ENCODE measurements around the gene TMEM132D. TPM values are rescaled to one million over a fixed set of nuclear protein-coding genes. Genes with fewer than 3 reads are reported as not detected.
A peak's percentile ranks its signal among the peaks of the same experiment; 100 is the strongest.
"Not testable (repeated sequence)": the region's sequence is repeated elsewhere in the genome, so short reads cannot be mapped to it uniquely, and the experiment has no call there.

TMEM132D gene
- polyA plus RNA-seq, 4 donors: 1.3 to 3.5 (median 1.7) TPM

DNA sequence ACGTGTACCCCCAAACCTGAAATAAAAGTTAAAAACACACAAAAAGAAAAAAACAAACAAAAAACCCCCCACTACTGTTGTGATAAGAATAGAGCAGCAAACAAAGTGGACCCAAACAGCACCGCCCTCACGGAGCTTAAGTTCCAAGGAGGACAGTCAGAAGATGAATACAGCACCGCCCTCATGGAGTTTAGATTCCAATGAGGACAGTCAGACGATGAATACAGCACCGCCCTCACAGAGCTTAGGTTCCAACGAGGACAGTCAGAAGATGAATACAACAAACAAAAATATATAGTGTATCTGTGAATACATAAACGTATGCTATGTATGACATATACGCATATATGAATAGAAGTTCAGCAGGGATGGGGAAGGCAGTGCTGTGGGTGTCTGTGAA lies 696.7 kb downstream of the TMEM132D start:
- DNase-seq (ENCODE audit: low read depth in 4 of 4, low spot score in 3 of 4): no peak

DNA sequence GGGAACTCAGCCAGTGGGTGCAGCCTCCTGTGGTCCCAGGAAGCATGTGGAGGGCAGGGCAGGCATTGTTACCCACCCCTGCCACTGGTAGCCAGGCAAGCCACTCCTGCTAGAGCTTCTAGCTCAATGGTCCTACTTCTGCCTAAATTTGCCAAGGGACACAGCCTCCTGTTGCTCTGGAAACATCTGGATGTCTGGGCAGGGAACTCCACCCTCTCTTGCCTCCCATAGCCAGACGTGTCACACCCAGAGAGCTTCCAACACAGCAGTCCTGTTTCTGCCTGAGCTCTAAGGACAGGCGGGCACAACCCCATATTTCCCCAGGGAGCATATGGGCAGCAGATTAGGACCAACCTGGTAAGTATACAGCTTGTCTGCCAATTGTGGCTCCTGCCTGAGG lies 700.4 kb downstream of the TMEM132D start:
- DNase-seq (ENCODE audit: low read depth in 4 of 4, low spot score in 3 of 4): no peak

DNA sequence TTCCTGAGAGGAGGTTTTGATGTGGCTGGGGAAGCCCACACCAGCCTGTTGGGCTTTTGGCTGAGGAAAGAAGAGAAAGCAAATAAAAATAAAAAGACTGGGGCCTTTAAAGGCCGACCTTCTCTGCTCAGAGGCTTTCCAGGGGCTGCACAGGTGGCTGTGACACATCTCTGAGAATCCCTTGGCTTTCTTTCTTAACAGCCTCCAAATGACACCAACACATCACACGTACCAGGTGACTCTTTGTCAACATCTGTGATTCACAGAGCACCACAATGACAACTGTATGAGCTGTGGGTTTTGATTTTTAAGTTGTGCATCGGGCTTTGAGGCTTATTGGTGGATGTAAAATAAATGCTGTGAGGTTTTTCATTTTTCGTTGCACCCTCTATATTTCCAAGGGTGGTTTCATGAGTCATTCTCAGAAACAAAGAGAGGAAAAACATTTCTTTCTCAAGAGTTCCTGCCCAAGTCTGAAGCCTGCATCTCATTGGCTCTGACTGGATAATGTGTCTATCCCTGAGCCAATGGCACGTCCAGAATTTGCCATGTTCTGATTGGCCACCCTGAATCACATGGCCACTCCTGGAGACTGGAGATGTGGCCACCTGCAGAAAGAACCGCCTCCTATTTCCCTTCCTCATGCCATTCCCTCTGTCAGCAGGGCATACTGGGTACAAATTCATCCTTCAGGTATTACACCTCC lies 701.6 kb downstream of the TMEM132D start:
- no peak for DNase-seq (ENCODE audit: low read depth in 4 of 4, low spot score in 3 of 4)

DNA sequence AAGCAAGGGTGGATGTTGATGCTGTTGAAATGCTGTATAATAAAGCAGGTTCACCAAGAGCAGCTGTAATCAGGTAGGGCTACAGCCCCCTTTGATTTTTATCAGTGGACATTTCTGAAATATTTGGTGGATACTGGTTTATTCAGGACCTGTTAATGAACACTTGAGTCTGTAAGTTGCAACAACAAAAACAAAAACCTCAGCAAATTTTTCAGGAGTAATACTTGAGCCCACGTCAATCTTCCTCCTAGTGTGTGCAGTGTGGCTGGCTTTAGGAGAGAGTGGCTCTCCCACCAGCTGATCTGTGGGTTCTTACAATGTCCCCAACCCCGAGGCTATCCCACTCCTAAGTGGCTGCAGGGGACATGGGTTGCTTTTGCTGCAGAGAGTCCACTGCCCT lies 702.8 kb downstream of the TMEM132D start:
- no peak for DNase-seq (ENCODE audit: low read depth in 4 of 4, low spot score in 3 of 4)

DNA sequence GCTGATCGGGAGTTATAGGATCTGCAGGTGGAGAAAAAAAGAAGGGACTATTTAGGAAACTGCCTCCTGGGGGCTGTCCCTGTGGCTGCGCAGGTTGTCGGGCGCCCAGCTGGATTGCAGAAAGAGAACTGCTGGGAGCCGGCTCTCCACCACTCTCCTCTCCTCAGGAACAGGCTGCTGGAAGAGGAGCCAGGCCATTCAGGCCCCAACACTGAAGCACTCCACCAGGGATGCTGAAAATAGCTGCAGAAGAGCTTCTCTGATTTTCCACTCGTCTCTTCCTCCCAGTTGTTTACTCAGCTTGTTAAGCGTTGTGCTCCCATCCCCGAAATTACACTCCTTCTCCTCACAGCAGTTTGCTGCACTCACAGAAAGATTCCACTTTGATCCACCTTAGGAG lies 703.2 kb downstream of the TMEM132D start:
- DNase-seq (ENCODE audit: low read depth in 4 of 4, low spot score in 3 of 4): no peak

DNA sequence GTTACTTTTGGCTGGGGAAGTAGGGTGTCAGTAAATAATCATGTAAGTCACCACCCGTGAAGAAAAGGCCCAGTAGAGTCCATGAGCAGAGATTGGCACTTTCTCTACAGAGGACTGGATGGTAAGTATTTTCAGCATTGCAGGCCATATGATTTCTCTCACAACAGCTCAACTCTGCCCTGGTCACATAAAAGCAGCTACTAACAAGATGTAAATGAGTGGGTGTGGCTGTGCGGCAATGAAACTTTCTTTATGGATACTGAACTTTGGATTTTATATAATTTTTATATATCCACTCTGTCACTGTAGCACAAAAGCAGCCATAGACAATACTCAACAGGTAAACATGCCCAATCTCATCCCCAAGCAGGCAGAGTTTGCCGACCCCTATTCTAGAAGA lies 706.9 kb downstream of the TMEM132D start:
- no peak for DNase-seq (ENCODE audit: low read depth in 4 of 4, low spot score in 3 of 4)

DNA sequence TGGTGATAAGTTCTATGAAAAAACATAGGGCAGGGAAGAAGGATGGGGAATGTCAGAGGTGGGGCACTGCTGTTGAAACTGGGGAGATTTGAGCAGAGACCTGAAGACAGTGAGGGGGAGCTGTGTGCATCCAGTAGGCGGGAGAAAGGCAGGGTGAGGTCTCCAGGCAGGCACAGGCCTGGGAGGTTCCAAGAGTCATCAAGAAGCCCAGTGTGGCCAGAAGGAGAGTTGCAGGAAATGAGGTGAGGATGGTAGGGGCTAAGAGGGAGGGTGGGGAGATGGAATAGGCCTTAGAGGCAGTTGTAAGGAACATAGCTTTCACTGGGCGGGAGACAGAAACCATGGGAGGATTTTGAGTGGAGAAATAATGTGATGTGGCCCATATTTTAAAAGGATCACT lies 708.7 kb downstream of the TMEM132D start:
- no peak for DNase-seq (ENCODE audit: low read depth in 4 of 4, low spot score in 3 of 4)

DNA sequence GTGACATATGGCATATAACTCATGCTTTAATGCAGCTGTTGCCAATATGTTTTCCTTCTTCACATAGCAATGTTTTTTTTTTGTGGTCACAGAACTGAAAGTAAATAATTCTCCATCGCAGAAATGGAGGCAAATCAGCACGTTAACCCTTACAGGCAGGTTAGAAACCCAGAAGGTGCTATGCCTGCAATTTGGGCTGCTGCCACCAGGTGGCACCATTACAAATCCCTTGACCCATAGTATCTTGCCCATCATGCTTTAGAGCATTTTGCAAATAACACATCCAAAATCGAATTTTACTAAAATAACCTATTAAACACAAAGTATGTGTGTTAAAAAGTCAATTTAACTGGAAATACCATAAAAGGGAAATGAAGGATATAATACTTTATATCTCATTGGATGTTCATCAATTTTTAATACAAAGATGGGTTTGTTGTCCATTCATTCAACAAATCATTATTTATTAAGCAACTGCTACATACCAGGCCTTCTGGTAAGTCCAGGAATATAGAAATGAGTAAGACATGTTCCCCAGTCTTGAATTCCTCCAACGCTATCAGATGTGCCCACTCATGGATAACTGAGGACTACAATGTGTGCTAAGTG lies 710.5 kb downstream of the TMEM132D start:
- no peak for DNase-seq (ENCODE audit: low read depth in 4 of 4, low spot score in 3 of 4)

DNA sequence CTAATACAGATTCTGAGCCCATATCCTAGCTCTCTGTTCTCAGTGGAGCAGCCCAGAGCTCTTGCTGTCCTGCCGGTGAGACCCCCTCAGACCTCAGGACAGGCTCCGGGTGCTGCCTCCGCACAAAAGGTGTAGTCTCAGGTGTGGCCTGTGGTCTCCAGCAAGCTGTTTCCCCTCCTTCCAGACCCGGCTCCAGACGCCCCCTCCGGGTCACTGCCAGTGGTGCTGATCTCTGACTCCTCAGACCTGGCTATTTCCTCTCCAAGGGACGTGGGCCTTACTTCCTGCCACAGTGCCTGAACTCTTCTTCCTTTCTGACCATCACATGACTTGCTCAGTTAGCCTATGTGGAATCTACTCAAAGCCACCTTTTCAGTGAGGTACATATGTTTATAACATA lies 713.0 kb downstream of the TMEM132D start:
- DNase-seq (ENCODE audit: low read depth in 4 of 4, low spot score in 3 of 4): no peak

DNA sequence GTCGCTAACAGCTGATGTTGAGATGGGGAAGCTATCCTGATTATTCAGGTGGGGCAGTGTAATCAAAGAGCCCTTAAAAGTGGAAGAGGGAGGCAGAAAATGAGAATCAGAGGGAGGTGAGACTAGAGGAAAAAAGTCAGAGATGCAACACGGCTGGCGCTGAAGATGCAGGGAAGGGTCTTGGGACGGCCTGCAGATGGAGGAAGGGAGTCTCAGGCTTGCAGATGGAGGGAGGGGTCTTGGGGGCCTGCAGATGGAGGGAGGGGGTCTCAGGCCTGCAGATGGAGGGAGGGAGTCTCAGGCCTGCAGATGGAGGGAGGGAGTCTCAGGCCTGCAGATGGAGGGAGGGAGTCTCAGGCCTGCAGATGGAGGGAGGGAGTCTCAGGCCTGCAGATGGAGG lies 713.9 kb downstream of the TMEM132D start:
- DNase-seq (ENCODE audit: low read depth in 4 of 4, low spot score in 3 of 4): not testable (repeated sequence)

DNA sequence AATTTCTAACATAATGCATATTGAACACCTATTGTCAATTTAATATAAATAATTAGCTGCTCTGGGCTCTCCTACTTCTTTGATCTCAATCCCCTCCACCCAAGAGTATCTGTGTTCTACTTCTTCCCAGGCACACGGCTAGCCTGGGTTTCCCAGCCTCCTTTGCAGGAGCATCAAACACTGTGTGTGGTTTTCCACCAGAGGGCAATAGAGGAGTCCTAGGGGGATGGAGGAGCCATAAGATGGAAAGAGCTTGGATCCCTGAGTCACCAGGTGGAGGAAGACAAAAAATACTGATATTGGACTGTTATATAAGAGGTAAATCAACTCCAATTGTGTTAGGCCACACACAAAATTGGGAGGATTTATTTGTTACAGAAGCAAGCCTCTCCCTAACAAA lies 716.9 kb downstream of the TMEM132D start:
- DNase-seq (ENCODE audit: low read depth in 4 of 4, low spot score in 3 of 4): no peak

DNA sequence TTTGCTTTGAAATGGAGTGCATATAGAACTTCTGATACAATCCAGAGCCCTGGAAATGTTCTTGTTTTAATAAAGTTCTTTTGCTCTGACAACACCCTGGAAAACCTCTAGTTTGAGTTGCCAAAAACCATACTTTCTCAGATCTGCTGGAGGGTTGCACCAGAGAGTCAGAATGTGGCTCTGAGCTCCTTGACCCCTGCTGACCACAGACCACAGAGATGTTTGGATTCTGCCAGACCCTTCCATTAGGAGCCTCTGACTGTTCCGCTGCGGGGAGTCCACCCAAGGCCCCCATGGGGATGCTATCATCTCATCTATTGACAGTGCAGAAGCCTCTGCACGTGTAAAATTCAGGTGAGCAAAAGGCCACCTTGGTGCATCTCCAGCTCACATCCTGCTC lies 718.0 kb downstream of the TMEM132D start:
- DNase-seq (ENCODE audit: low read depth in 4 of 4, low spot score in 3 of 4): no peak

DNA sequence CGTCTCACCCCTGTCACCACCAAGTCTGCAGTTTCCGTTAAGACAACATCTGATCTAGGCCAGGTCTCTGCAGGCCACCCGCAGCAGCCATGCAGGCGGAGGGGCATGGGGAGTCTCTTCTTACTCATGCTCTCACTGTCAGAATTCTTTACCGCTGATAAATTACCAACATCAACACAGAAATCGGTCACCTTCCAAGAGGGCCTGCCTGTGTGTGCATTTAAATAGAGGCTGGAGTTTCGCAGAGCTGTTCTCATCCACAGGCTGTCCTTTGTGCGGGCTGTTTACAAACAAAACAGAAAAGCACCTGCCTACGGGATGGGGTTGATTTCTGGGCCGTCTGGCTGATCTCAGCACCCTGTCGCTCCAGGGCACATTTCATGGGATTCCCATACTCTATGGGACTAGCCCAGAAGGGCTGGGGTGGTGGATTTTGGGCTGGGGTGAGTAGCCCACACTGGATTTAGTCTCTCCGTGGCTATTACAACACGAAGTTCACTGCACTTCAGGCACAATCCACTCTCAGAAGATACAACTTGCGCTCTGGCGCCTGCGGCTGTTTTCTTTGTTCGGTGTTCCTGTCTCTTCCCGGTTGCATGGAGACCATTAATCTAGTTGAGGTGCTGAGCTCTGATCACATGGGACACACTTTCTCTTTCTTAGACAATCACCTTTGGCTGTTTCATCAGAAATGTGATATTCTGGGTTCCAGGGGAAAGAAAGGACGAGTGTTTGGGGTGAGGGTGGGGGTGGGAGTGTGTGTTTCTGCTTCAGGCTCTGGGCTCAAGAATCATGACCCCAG lies 719.5 kb downstream of the TMEM132D start:
- DNase-seq (ENCODE audit: low read depth in 4 of 4, low spot score in 3 of 4): peak in 1 of 4 donors; percentile 19

DNA sequence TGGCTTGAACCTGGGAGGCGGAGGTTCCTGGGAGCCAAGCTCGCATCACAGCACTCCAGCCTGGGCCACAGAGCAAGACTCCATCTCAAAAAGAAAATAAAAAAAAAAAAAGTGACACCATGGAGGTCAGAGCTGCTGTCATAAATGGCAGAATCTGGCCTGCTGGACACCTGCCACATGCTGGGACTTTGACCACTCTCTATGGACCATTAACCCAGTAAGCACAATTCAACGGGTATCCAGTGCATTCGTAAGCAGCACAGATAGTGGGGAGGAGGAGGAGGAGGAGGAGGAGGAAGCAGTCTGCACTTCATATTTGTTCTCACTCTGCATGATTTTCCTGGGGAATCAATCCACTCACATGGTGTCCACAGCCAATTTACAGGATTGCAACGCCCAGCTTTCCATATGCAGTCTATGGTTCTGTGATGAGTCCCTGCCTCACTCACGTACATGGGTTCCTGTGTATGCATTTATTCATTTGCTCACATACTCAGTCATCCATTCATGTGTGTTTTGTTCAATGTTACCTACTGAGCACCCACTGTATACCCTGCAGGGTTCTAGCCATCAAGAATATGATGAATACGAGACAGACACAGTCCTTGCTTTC lies 723.8 kb downstream of the TMEM132D start:
- DNase-seq (ENCODE audit: low read depth in 4 of 4, low spot score in 3 of 4): no peak

DNA sequence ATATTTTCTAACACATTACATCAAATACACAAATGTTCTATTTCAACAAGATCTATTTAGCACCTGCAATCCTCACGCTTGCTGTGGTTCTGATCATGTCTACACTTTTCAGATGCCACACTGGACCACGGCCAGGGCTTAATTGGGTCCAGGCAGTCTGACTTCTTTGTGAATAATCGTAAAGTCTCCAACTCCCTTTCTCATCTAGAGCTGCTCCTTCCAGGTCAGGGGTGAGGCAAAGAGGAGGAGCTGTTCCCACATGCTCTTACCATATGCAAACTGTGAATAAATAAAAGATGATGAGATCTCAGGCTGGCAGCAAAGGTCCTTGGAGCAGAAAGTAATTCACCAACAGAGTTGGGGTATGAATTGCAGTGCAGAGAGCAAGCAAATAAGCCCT lies 733.9 kb downstream of the TMEM132D start:
- DNase-seq (ENCODE audit: low read depth in 4 of 4, low spot score in 3 of 4): no peak

DNA sequence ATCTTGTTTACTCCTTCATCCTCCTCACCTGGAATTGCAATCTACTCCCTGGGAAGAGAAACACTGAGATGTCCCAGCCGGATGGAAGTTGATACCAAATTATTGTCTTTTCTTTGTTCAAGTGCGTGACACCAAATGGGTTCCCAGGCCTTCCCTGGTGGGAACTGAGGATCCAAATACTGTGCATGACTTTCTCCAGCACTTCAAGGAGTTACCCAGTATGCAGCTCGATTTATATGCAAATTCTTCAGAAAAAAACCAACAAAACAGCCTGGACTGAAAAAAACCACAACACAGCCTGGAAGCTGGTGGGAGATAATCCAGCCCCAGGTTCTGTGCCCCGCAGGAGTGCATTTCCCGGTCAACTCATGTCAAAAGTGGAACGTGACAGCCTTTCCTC lies 740.0 kb downstream of the TMEM132D start:
- no peak for DNase-seq (ENCODE audit: low read depth in 4 of 4, low spot score in 3 of 4)

DNA sequence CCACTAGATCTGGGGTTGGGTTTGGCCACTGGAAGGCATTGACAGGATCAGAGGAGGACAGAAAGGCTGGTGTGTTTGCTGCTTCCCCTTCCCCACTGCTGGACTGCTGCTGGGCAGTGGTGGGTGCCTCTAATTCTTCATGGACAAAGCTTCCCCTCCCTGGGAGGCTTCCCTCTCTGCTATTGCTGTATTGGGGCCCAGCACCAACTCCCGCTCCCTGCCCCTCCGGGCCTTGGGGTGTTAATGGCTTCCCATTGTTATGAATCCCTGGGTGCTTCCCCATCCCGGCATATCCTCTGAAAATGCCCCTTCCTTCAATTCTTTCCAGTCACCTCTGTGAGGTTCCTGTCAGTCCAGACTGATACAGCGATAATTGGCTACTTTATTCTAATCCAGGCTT lies 740.4 kb downstream of the TMEM132D start:
- no peak for DNase-seq (ENCODE audit: low read depth in 4 of 4, low spot score in 3 of 4)

DNA sequence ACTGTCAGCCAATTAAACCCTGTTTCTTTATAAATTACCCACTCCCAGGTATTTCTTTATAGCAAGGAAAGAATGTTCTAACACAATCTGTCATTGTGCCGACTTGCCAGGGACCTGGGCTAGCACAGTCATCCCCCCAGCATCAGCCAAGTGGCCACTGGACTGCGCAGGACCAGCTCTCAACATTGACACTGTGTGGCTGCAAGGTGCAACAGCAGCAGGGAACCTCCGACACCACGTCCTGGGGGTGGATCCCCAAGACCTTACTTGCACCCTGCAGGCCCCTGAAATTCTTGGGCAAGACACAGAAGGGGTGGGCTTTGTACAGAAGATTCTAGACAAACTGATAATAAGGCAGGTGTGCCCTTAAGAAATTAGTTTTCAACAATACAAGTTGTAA lies 741.0 kb downstream of the TMEM132D start:
- DNase-seq (ENCODE audit: low read depth in 4 of 4, low spot score in 3 of 4): no peak

DNA sequence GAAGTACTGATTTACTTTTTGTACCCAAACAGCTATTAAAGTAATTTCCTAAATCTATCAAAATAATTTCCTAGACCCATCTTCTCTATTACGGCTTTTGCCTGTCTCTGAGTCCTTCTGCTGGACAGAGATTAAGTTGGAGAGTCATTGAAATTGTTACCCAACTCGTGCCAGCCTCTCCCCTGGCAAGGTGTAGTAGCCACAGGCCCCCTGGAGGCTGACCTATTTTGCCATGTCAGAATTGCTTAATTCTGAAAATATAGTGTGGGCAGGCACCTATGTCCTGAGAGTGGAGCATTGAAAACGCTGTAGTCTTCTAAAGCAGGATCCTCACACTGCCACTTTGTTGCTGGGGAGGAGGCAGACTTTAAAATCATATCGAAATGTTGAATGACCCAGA lies 742.3 kb downstream of the TMEM132D start:
- DNase-seq (ENCODE audit: low read depth in 4 of 4, low spot score in 3 of 4): no peak

DNA sequence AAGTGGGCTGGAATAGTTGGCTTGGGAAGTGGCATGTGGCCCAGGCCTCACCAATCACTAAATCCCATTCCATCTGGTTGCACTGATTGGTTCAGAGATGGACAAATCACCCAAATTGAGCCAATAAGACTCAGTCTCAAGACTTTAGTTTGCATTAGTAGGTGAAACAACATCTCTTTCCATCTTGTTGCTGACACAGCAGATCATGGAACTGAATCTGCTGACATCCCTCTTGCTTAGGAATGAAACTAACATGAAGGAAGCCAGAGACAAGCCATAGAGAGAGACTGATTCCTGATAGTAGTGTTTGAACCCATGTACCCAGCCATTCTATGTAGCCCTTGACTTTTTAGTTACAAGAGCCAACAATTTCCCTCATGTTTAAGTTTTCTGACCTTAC lies 743.5 kb downstream of the TMEM132D start:
- DNase-seq (ENCODE audit: low read depth in 4 of 4, low spot score in 3 of 4): no peak

DNA sequence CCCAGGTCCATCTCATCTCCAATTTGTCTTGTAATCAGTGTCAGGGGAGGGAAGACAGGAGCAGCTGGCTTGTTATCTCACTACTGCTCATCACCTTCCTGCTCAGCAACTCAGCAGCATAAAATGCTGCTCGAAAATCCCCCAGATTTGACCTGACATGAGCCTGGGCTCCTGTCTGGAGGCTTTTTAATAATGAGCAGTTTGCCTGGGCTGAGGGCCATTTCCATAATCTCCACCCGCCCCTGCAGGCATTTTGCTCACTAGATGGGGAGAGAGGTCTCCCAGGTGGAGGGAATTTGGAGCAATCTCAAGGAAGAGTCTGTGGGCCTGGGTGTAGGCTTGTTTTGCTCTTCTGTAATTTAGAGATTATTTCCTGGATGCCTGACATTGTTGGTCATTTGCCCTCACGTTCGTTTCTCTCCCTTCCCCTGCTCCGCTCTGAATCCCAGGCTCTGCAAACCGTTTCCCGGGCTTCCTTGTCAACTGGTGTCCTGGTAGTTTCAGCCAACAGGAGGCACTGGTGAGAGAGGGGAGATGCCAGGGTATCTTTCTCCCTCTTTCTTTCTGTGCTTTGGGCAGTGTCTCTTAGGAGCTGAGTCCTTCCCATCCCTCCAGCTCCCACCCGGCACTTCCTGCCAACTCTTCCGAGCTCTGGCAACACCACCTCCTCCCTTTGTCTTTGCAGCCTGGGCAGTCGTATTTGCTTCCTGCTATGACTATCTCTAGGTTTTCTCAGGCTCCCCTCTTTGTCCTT lies 751.3 kb downstream of the TMEM132D start:
- DNase-seq (ENCODE audit: low read depth in 4 of 4, low spot score in 3 of 4): no peak
